Loucy (cell line): Measurements from ENCODE around the gene MLST8.

ENCODE experiments used
- EZH2phosphoT487 ChIP-seq: fragments of 200-600 bp; IDR thresholded peaks from 2 replicates; pipeline ENCODE4 v1.6.1; 2018; ENCODE audit warnings: antibody characterized with exemption, mild to moderate bottlenecking, moderate library complexity, borderline replicate concordance
- TF ChIP-seq, protein P1 (sequence below): fragments of 200-600 bp; sonication (generic); conservative IDR thresholded peaks from 2 replicates; pipeline ENCODE4 v1.5.1; 2014; ENCODE audit warnings: mild to moderate bottlenecking, antibody characterized with exemption, low read length

DNA sequence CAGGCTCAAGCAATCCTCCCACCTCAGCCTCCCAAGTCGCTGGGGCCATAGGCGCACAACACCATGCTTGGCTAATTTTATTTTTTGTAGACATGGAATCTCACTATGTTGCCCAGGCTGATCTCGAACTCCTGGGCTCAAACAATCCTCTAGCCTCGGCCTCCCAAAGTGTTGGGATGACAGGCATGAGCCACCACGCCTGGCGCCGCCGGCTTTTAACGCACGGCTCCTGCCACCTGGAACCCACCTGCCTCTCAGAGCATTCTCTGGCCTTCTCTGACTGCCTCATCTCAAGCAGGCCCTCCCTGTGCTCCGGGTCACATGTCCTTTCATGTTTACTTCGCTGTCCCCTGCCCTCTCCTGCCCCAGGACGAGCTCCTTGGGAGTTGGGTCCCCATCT is 19.2 kb upstream of the MLST8 start:
- TF ChIP-seq, protein P1, sequence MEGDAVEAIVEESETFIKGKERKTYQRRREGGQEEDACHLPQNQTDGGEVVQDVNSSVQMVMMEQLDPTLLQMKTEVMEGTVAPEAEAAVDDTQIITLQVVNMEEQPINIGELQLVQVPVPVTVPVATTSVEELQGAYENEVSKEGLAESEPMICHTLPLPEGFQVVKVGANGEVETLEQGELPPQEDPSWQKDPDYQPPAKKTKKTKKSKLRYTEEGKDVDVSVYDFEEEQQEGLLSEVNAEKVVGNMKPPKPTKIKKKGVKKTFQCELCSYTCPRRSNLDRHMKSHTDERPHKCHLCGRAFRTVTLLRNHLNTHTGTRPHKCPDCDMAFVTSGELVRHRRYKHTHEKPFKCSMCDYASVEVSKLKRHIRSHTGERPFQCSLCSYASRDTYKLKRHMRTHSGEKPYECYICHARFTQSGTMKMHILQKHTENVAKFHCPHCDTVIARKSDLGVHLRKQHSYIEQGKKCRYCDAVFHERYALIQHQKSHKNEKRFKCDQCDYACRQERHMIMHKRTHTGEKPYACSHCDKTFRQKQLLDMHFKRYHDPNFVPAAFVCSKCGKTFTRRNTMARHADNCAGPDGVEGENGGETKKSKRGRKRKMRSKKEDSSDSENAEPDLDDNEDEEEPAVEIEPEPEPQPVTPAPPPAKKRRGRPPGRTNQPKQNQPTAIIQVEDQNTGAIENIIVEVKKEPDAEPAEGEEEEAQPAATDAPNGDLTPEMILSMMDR, result no peak
- TF ChIP-seq EZH2phosphoT487, result no peak
